Activated naive CD4-positive, alpha-beta T cell treated with anti-CD3 and anti-CD28 coated beads, Interleukin-2, amount 50 U/mL, for 72 hours (primary cell): ENCODE results near the gene GRIFIN. TPM values are rescaled to one million over a fixed set of nuclear protein-coding genes. Genes with fewer than 3 reads are reported as not detected.
"Not testable (repeated sequence)": the region's sequence is repeated elsewhere in the genome, so short reads cannot be mapped to it uniquely, and the experiment has no call there.

ENCODE experiments used
- ATAC-seq, 2 donors: fragments of 150-1000 bp; cut with Tn5 transposase; 2 replicates each; pipeline ENCODE4 v1.10.0; 2021; ENCODE audit warnings: mild to moderate bottlenecking in 2 of 2, moderate library complexity in 2 of 2
- DNase-seq, 2 donors: peaks; one replicate each; pipeline ENCODE4 v3.0.0; 2021 to 2022; ENCODE audit warnings: low spot score in 2 of 2
- H3K27ac Mint-ChIP-seq, 2 donors: one replicate each; pipeline ENCODE4 v1.8.0; 2022; ENCODE audit warnings: mild to moderate bottlenecking in 2 of 2, mixed read lengths in 2 of 2
- H3K36me3 Mint-ChIP-seq, 2 donors: one replicate each; pipeline ENCODE4 v1.8.0; 2022; ENCODE audit warnings: mixed read lengths in 2 of 2
- H3K9me3 Mint-ChIP-seq, 2 donors: one replicate each; pipeline ENCODE4 v1.8.0; 2022; ENCODE audit warnings: mixed read lengths in 2 of 2
- total RNA-seq, 2 donors: library from RNA; stranded (reverse); gene quantifications; one replicate each; pipeline ENCODE4 v1.2.3, GENCODE V29; 2022

The GRIFIN gene
- total RNA-seq, 2 donors from 2014 or later = not detected

DNA sequence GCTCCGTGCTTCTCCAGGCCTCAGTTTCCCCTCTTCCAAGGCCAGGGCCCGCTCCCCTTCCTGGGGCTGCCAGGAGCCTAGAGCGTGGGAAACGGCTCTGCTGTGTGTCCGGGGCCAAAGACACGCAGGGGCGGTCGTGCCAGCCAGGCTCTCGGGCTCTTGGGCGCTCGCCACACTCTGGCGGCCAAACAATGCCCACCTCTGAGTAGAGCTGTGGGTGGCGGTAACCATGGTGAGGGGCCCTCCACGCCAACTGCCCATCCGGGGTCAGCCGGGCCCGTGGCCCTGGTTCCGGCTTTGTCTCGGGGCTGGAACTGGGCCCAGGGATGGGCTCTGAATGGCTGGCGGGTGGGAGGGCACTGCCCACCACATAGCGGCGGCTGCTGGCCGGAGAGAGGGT is 16.0 kb downstream of the GRIFIN start:
- Mint-ChIP-seq H3K36me3 (no peaks in the 10 kb centered on the region), H3K27ac (no peak overlapping the region), H3K9me3 (no peaks in the 10 kb centered on the region)
- DNase-seq (no peak), ATAC-seq (no peak)

DNA sequence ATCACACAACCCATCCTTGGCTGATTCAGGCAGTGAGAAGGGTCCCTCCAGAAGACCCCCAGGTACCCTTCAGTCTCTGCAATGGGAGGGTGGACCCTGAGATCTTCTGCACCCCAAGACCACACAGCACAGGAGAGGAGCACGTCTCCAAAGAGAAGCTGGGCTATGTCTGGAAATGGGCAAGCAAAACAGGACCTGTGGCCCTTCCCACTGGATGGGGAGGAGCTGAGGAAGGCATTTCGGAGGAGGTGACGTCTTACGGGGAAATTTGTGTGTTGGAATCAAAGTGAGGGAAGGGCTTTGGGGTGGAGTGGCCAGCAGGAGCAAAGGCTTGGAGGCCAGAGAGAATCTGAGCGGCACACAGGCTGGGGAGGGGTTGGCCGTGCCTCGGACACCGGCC is 16.5 kb downstream of the GRIFIN start:
- ATAC-seq = no peak
- no peak for DNase-seq
- no peaks in the 10 kb centered on the region for H3K9me3 Mint-ChIP-seq
- no peaks in the 10 kb centered on the region for H3K36me3 Mint-ChIP-seq
- no peak overlapping the region for H3K27ac Mint-ChIP-seq

DNA sequence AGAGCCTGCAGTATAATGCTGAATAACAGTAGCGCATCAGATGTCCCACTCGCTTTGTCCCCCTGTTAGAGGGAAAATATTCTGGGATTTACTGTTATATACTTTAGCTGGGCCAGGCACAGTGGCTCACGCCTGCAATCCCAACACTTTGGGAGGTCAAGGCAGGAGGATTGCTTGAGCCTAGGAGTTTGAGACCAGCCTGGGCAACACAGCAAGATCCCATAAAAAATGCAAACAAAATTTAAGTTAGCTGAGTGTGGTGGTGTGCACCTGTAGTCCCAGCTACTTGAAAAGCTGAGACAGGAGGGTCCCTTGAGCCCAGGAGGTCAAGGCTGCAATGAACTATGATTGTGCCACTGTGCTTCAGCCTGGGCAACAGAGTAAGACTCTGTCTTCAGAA is 22.3 kb downstream of the GRIFIN start:
- not testable (repeated sequence) for DNase-seq, H3K9me3 Mint-ChIP-seq, H3K27ac Mint-ChIP-seq, ATAC-seq, H3K36me3 Mint-ChIP-seq

DNA sequence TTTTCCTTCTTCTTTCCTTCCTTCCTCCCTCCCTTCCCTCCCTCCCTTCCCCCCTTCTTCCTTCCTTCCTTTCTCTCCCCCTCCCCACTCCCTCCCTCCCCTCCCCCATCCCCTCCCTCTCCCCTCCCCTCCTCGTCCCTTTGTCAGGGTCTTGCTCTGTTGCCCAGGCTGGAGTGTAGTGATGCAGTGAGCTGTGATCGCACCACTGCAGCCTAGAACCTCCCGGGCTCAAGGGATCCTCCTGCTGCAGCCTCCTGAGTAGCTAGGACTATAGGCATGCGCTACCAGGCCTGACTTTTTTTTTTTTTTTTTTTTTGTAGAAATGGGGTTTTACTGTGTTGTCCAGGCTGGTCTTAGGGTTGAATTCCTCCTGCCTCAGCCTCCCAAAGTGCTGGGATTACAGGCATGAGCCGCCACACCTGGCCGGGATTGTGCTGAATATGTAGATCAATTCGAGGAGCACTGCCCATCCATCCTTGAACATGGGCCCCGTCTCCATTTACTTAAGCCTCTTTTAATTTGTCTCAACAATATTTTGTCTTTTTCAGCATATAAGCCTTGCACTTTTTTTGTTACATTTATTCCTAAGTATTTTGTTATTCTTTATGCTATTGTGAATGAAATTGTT is 23.4 kb downstream of the GRIFIN start:
- ATAC-seq = no peak
- Mint-ChIP-seq H3K27ac (no peak overlapping the region), H3K9me3 (no peaks in the 10 kb centered on the region), H3K36me3 (no peaks in the 10 kb centered on the region)
- no peak for DNase-seq

DNA sequence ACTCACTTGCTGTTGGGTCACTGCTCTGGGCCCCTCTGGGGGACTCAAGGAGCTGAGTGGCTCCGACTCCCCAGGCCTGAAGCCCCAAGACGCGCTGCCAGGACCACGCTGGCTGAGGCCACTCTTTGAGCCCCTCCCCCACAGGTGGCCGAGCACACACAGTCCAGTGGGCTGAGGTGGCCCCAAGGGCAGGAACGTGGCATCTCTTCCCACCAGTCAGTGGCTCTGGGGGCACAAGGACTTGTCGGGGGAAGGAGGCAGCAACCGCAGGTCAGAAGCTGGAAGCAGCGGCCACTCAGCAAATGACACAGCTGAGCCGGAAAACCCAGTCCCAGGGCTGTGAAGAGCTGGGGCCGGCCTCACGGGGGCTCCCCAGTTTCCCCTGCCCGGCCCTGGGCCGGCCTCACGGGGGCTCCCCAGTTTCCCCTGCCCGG is 24.1 kb downstream of the GRIFIN start:
- H3K9me3 Mint-ChIP-seq = no peaks in the 10 kb centered on the region
- ATAC-seq = peak; percentile 11 to 84
- H3K27ac Mint-ChIP-seq = no peak overlapping the region
- no peaks in the 10 kb centered on the region for H3K36me3 Mint-ChIP-seq
- DNase-seq = peak; percentile 9 to 64

DNA sequence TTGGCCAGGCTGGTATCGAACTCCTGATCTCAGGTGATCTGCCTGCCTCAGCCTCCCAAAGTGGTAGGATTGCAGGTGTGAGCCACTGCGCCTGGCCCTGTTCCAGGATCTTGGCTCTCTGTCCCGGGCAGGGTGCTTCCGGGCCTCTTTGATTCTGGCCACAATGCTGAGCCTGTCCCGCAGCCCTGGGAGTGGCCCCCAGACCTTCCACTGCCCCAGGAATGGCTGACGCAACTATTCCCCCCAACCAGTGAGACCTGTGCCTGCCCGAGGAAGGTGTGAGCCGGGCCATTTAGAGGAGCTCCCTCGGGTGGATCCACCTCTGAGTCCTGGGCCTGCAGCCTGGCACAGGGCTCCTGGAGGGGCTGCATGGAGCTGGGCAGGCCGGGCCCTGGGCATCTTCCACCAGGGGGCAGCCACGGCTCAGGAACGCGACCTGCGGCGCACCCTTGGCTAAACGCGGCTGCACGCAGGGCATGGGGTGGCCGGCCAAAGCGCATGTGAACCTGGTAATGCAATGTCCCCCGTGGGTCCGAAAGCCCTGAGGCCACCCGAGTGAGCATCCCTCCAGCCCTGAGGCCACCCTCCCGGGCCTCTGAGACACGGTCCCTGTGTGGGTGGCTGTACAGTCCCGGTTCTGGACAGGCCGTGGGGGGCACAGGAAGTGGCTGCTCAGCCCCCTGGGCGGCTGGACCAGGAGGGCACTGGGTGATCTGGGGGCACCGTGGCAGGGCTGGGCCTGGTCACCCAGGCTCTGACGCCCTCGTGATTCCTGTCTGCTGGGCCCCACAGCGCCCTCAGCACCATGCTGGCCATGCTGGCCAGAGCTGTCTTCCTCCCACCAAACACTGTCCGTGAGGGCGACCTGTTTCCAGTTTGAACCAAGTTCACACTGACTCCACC is 24.8 kb downstream of the GRIFIN start:
- ATAC-seq (peak; percentile 90 to 98), DNase-seq (peak; percentile 79 to 87)
- Mint-ChIP-seq H3K27ac (peak overlapping the region in 1 of 2 donors; percentile 49), H3K9me3 (no peaks in the 10 kb centered on the region), H3K36me3 (no peaks in the 10 kb centered on the region)

DNA sequence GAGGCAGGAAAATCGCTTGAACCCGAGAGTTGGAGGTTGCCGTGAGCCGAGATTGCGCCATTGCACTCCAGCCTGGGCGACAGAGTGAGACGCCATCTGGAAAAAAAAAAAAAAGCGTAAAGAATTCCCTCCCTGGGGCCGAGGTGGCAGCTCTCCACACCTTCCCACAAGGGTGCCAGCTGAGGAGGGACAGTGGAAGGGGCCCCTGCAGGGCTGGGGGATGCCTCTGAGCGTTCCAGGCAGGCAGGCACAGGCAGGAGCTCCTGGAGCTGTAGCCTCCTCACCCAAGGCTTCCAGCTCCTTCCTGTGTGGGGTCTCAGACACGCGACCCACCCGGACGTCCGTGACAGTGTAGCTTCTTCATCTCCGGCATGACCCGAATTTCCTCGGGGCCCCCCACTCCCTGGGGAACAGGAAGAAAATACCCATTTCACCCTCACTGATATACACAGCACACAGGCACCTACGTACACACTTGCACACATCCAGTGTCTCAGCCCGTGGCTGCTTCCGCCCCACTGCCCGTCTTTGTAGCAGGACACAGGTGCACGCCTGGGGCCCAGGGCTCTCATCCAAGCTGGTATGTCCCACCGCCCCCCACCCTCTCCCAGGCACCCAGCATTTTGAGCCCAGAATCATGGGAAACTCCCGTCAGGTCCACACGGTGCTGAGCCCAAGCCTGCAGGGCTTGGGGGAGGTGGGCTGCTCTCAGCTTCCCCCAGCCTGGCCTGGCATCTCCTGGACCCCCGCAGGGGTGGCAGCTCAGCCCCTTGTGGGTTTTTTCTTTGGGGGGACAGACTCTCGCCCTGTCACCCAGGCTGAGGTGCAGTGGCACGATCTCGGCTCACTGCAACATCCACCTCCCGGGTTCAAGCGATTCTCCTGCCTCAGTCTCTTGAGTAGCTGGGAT is 25.7 kb downstream of the GRIFIN start:
- Mint-ChIP-seq H3K9me3 (no peaks in the 10 kb centered on the region), H3K36me3 (no peaks in the 10 kb centered on the region), H3K27ac (no peak overlapping the region)
- ATAC-seq (no peak), DNase-seq (no peak)

DNA sequence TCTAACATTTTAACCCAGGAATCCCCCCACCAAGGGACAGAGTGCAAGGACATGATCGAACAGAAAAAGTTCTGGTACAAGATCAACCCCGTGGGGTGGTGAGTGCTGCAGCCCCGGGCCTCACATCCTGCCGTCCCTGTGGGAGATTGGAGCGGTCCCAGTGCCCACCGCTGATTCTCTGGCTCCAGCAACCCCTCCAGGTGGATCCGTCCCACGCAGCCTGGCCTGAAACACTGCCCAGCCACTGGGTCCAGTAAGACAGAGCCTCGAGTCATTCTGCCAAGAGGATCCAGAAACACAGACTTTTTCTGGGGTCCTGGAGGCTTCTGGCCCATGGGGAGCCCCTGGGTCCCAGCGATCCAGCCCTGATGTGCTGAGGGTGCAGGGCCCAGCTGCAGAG is 29.5 kb downstream of the GRIFIN start:
- ATAC-seq (no peak), DNase-seq (no peak)
- Mint-ChIP-seq H3K36me3 (no peaks in the 10 kb centered on the region), H3K27ac (no peak overlapping the region), H3K9me3 (no peaks in the 10 kb centered on the region)

DNA sequence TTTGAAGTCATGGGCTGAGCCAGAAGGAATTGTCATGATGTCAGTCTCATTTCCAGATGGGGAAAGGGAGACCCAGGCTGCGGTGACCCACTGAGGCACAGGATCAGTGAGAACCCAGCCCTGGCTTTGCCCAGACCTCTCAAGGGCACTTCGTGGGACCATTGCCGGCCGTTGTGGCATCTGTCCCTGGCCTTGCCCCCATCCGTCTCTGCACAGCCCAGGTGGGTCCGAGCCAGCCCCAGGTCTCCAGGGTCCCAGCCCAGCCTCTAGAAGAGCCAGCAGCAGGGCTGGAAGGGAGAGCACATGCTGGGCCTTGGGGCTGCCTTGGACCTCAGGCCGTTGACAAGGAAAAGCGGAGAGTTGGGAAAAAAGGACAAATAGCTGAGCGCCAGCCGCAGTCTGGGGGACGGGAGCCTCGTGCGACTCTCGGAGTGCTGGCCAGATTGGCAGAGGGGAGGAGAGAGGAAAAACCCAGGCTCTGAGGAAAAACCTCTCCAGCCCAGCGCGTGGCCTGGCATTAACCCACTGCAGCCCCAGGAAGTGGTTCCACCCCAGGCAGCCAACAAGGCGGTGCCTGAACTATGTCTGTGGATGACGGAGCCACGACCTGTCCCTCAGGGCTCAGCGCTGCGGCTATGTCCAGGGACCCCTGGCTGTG is 30.2 kb downstream of the GRIFIN start:
- DNase-seq (no peak), ATAC-seq (no peak)
- no peaks in the 10 kb centered on the region for H3K36me3 Mint-ChIP-seq
- no peaks in the 10 kb centered on the region for H3K9me3 Mint-ChIP-seq
- H3K27ac Mint-ChIP-seq = peak overlapping the region in 1 of 2 donors; percentile 44

DNA sequence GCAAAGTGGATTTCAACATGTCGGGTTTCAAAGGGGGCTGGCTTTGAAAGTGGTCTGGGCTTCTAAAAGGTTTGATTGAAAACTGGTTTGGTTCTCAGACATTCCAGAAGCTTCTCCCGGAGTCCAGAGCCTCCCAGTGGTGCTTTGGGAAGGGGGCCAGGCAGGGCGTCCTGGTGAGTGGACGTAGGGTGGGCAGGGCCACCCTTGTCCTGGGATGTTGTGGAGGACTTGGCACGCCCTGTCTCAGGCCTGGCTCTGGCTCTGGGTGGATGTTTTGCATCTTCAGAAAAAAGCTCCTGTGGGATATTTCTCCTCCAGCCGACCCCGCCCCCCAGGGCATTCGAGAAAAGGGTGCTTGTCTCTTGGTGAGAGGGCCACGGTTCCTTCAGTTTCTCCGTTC is 31.2 kb downstream of the GRIFIN start:
- no peaks in the 10 kb centered on the region for H3K36me3 Mint-ChIP-seq
- H3K9me3 Mint-ChIP-seq = no peaks in the 10 kb centered on the region
- H3K27ac Mint-ChIP-seq = no peak overlapping the region
- DNase-seq (no peak), ATAC-seq (no peak)

DNA sequence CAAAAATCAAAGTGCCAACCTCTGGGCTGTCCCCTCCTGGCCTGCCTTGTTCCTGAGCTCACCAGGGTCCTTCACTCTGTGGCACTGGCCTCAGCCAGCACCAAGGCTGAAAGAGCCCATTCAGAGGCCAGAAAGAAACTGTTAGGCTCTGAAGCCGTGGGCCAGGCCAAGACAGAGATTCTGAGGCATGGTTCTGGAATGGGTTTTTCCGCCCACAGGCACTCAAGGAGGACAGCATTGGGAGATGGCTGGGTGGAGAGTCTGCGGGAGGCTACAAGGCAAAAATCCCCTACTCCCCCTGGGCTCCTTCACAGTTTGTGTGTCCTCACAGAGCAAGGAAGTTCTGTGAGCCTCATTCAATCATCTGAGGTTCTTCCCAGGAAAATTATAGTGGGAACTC is 31.7 kb downstream of the GRIFIN start:
- no peak for DNase-seq
- no peak overlapping the region for H3K27ac Mint-ChIP-seq
- ATAC-seq = no peak
- H3K9me3 Mint-ChIP-seq = no peaks in the 10 kb centered on the region
- no peaks in the 10 kb centered on the region for H3K36me3 Mint-ChIP-seq

DNA sequence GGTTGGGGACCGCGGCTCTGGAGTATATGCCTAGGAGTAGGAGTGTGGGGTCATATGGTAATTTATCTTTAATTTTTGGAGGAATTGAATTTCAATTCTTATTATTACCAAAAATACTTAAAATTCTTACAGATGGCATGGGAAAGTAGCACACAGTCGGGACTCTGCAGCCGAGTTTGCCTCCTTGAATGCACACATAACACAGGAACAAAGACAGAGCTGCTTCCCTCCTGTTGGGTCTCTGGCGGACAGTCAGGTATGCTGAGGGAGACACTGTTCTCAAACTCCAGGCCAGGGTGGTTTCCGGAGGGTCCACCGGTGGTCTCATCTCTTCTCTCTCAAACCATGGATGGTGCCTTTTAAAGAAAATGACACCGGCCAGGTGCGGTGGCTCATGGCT is 32.7 kb downstream of the GRIFIN start:
- H3K36me3 Mint-ChIP-seq = no peaks in the 10 kb centered on the region
- ATAC-seq = no peak
- no peak overlapping the region for H3K27ac Mint-ChIP-seq
- H3K9me3 Mint-ChIP-seq = no peaks in the 10 kb centered on the region
- DNase-seq = no peak

DNA sequence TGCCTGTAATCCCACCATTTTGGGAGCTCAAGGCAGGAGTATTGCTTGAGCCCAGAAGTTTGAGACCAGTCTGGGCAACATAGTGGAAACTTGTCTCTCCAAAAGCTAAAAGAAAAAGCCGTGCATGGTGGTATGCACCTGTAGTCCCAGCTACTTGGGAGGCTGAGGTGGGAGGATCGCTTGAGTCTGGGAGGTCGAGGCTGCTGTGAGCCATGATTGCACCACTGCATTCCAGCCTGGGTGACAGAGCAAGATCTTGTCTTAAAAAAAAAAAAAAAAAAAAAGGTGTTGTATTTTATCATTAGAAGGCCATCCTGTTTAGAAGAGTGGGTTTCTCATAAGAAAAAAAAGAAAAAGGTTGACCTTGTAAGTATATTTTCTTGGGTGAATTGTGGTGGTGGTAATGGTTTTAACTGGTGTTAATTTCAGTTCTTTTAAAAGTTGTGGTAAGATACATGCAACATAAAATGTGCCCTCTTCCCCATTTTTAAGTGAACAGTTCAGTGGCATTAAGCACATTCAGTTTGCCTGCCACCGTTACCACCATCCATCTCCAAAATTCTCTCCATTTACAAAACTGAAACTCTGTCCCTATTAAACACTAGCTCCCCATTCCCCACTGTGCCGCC is 34.7 kb downstream of the GRIFIN start:
- ATAC-seq = no peak
- H3K9me3 Mint-ChIP-seq = no peaks in the 10 kb centered on the region

DNA sequence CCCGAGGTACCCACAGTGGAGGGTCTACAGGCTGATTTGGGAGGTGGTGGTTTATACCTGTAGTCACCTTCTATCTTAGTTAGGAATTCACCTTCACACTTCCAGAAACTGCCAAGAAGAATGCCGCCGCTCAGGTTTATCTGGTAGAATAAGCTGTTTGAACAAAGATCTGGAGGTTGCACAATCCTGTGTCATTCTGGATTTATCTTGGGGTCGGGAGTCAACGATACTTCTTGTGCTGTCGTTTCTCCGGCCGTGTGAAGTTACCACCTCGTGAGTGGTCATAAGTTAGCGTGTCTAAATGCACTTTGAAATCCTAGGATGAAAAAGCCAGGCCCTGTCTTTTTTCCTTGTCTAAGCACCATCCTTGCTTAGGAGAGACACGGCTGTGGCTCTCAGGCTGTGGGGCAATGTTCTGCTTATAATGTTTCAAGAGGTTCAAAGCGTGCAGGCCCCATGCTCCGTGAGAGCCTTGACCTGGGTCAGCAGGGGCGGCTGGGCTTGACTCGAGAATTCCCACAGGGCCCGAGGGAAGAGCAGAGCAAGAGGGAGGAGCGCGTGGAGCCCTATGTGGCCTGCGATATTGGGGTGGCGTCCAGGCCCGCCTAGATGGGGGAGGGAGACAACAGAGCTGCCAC is 35.5 kb downstream of the GRIFIN start:
- no peaks in the 10 kb centered on the region for H3K9me3 Mint-ChIP-seq
- H3K36me3 Mint-ChIP-seq = no peaks in the 10 kb centered on the region
- no peak for ATAC-seq
- no peak for DNase-seq
- H3K27ac Mint-ChIP-seq = no peak overlapping the region

More for the DNA sequence above, 34.7 kb downstream of the GRIFIN start:
- DNase-seq = no peak
- Mint-ChIP-seq H3K36me3 (no peaks in the 10 kb centered on the region), H3K27ac (no peak overlapping the region)

DNA sequence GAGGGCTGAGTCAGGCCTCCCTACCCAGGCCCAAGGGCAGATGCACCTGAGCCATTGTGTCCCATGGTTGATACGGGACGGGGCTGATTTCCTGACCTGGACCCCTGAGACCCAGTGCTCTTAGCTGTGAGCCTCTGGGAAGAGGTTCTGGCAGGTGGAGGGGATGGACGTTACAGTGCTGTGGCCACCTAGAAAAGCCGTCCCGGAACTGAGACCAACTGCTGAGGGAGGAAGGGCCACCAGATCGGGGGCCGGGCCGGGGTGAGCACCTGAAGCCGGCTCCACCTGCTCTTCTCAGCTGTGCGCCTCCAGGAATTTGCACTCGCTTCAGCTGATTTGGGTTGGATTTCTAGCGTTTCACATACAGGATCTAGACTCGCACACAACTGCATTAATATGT is 37.4 kb downstream of the GRIFIN start:
- DNase-seq = no peak
- H3K36me3 Mint-ChIP-seq = no peaks in the 10 kb centered on the region
- no peak for ATAC-seq
- no peaks in the 10 kb centered on the region for H3K9me3 Mint-ChIP-seq
- H3K27ac Mint-ChIP-seq = no peak overlapping the region

DNA sequence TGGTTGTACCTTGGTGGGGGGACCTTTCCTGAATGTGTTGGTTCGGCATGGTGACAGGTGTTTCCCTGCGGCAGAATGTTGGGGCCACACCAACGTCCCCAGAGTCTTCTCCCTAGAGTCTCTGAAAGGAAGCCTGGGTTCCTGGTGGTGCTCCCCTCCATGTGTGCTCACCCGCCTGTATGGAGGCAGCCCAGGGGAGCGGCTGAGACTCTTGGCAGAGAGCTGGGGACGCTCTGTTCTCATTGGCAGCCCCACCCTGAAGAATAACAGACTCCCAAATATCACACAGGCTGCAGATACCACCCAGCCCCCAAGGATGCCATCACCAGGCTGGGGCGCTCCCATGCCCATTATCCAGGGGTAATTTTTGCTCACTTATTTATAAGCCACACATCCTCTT is 38.0 kb downstream of the GRIFIN start:
- DNase-seq (no peak), ATAC-seq (no peak)
- Mint-ChIP-seq H3K36me3 (no peaks in the 10 kb centered on the region), H3K9me3 (no peaks in the 10 kb centered on the region), H3K27ac (no peak overlapping the region)
